GM21619 (cell line): ENCODE results near the gene SOS1.
"Not testable (repeated sequence)": the region's sequence is repeated elsewhere in the genome, so short reads cannot be mapped to it uniquely, and the experiment has no call there.

ENCODE experiments used
- ATAC-seq: cut with Tn5 transposase; IDR thresholded peaks from one replicate; pipeline ENCODE4 v1.9.1; 2021; ENCODE audit not compliant: unreplicated experiment

The SOS1 gene

DNA sequence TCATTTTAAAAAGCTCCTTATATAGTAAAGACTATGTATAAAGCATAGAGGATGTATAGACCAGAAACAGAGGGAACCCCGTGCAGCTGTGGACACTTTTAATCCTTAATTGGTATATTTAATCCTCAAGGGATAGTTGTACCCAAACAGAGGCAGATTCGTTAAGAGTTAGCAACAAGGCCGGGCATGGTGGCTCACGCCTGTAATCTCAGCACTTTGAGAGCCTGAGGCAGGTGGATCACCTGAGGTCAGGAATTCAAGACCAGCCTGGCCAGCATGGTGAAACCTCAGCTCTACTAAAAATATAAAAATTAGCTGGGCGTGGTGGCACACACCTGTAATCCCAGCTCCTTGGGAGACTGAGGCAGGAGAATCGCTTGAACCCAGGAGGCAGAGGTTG, 184.3 kb downstream of the SOS1 start:
- not testable (repeated sequence) for ATAC-seq

DNA sequence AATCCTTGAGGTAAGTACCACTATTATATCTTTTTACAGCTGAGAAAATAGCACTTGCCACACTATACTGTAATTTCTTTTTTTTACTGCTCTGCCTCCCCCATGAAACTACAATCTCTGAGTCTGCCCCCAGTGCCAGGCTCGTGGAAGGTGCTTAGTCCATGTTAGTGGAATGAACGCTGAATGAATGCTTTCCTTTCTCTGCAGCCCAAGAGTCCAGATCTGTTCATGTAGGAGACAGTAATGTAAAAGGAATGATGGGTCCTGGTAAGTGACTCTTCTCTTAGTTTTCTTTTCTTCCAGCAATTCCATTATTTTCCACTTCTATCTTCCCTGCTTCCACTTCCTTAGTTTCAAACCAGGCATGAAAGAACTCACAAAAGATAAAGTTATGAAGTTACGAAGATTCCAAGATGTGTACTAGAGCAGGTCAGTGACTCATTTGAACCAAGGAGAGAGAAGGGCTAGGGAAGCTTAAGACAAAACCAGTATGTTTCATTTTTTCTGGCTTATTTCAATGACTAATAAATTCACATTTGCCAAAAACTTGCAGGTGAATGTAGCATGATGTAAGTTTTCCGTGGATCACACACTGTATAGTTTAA, 185.2 kb downstream of the SOS1 start:
- ATAC-seq = no peak

DNA sequence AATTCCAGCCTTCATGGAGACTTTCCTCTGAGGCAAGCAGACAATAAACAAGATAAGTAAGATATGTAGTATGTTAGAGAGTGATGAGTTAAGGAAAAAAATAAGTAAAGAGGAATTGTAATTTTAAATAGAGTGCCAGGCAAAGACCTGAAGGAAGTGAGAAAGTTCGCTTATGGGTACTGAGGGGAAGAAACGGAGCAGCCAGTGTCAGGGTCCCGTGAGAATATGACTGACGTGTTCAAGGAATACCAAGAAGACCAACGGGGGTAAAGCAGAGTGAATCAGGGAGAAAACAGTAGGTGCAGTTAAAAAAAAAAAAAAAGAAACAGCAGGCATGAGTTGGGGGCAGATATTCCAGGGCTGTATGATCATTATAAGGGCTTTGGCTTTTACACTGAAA, 186.1 kb downstream of the SOS1 start:
- ATAC-seq = no peak

DNA sequence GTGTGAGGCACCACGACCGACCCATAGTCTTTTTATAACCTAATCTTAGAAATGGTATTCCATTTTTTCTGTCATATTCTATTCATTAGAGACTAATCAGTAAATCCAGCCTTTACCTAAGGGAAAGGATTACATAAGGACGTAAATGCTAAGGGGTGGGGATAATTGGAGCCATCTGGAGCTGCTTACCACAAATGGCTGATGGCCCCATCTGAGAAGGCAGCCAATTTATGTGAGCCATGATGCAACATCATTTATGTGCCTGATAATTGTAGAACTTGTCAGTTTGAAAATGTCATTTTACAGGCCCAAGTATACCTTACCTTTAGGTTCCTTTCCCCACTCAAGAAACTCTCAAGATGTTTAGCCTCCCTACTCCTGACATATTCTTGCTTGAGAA, 187.2 kb downstream of the SOS1 start:
- ATAC-seq = no peak

DNA sequence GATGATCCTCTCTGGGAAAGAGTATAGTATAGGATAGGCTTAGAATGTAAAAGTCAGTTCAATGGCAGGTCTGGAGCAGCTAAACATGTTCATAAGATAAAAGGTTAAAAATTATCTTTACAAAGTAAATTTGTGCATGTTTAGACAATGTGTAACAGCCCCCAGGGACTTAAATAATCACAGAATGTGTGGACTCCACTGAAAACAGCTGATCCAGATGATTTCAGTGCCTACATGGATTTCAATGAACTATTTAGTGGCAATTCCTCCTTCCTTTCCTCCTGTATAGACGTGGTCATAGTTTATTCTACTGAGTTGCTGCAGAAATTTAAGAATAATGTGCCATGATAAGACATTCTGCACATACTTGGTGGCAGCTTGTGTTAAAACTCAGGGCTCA, 188.3 kb downstream of the SOS1 start:
- no peak for ATAC-seq
